BLaER1 treated with 17β-estradiol and CSF1 and Interleukin-3, amounts not matched to agents 10 nM and 100 nM (cell line): Measurements from ENCODE around the gene DYNC1LI1.

Source experiments
- H3K27ac ChIP-seq, 11 experiments: shearing (Covaris generic); formaldehyde crosslinking; 2 replicates each; pipeline ENCODE4 v1.8.1; 2022
- H3K27me3 ChIP-seq, 11 experiments: shearing (Covaris generic); formaldehyde crosslinking; 2 replicates each; pipeline ENCODE4 v1.8.1; 2022
- H3K36me3 ChIP-seq, 11 experiments: shearing (Covaris generic); formaldehyde crosslinking; 2 replicates each; pipeline ENCODE4 v1.8.1; 2022
- H3K4me1 ChIP-seq, 10 experiments: shearing (Covaris generic); formaldehyde crosslinking; 2 replicates each; pipeline ENCODE4 v1.8.1; 2022
- H3K4me2 ChIP-seq, 11 experiments: shearing (Covaris generic); formaldehyde crosslinking; 2 replicates each; pipeline ENCODE4 v1.8.1; 2022
- H3K4me3 ChIP-seq, 10 experiments: shearing (Covaris generic); formaldehyde crosslinking; 2 replicates each; pipeline ENCODE4 v1.8.1; 2022
- H3K9ac ChIP-seq, 11 experiments: shearing (Covaris generic); formaldehyde crosslinking; 2 replicates each; pipeline ENCODE4 v1.8.1; 2022
- H3K9me3 ChIP-seq, 11 experiments: shearing (Covaris generic); formaldehyde crosslinking; replicated peaks in 1 of 11; 2 replicates each; pipeline ENCODE4 v1.8.1; 2022
- H4K20me1 ChIP-seq, 11 experiments: shearing (Covaris generic); formaldehyde crosslinking; 2 replicates each; pipeline ENCODE4 v1.8.1; 2022
- Cebpa-rat ChIP-seq, 11 experiments: shearing (Covaris generic); IDR thresholded peaks; 2 replicates each; pipeline ENCODE4 v1.8.1; 2022

DYNC1LI1 gene

GRCh38 chr3:32487781-32488473 is 82.7 kb downstream of the DYNC1LI1 start:
- Histone ChIP-seq H3K27ac (no peak overlapping the region), H3K9ac (no peak overlapping the region), H3K36me3 (peaks cover 62 to 91% (median 77%) of the 10 kb centered on the region in 11 experiments), H3K4me2 (no peak overlapping the region), H3K4me3 (no peak overlapping the region), H3K27me3 (no peaks in the 10 kb centered on the region), H3K4me1 (peaks cover 0 to 49% (median 9%) of the 10 kb centered on the region in 10 experiments; a peak in 15 of 20 replicates), H3K9me3 (peaks cover 0 to 3% (median 0%) of the 10 kb centered on the region in 11 experiments; a peak in 1 of 22 replicates), H4K20me1 (peaks cover 15 to 32% (median 21%) of the 10 kb centered on the region in 11 experiments; a peak in 20 of 22 replicates)
- no peak for TF ChIP-seq Cebpa-rat (IDR thresholded peaks at IDR 0.05)

- H3K27me3 ChIP-seq: no peaks in the 10 kb centered on the region
- H3K4me3 ChIP-seq: no peak overlapping the region; a peak in 1 of 20 replicates
- peak overlapping the region in 7 of 11 experiments; percentile 24 to 79 (median 57); a peak in 10 of 22 replicates for H3K27ac ChIP-seq
- peaks cover 0 to 10% (median 0%) of the 10 kb centered on the region in 11 experiments; a peak in 7 of 22 replicates for H4K20me1 ChIP-seq
- peaks cover 0 to 56% (median 9%) of the 10 kb centered on the region in 10 experiments; a peak in 15 of 20 replicates for H3K4me1 ChIP-seq
- H3K9me3 ChIP-seq: peaks cover 0 to 3% (median 0%) of the 10 kb centered on the region in 11 experiments; a peak in 1 of 22 replicates
- peaks cover 75 to 94% (median 82%) of the 10 kb centered on the region in 11 experiments for H3K36me3 ChIP-seq
- peak overlapping the region in 10 of 11 experiments; percentile 3 to 84 (median 48); a peak in 13 of 22 replicates for H3K4me2 ChIP-seq
- H3K9ac ChIP-seq: peak overlapping the region in 2 of 11 experiments; percentile 50 to 52; a peak in 2 of 22 replicates
- no peak for TF ChIP-seq Cebpa-rat (IDR thresholded peaks at IDR 0.05)
Observed at GRCh38 chr3:32484436-32484835, 86.2 kb downstream of the DYNC1LI1 start.

- Histone ChIP-seq H3K27ac (peak overlapping the region in 4 of 11 experiments; percentile 23 to 79 (median 53); a peak in 5 of 22 replicates), H3K4me3 (no peak overlapping the region), H3K36me3 (peaks cover 80 to 94% (median 83%) of the 10 kb centered on the region in 11 experiments), H3K4me2 (peak overlapping the region in 3 of 11 experiments; percentile 10 to 80 (median 41); a peak in 5 of 22 replicates), H3K4me1 (peaks cover 0 to 62% (median 9%) of the 10 kb centered on the region in 10 experiments; a peak in 15 of 20 replicates), H3K9me3 (peaks cover 0 to 3% (median 0%) of the 10 kb centered on the region in 11 experiments; a peak in 1 of 22 replicates), H4K20me1 (peaks cover 0 to 10% (median 0%) of the 10 kb centered on the region in 11 experiments; a peak in 5 of 22 replicates), H3K27me3 (no peaks in the 10 kb centered on the region), H3K9ac (no peak overlapping the region)
- no peak for TF ChIP-seq Cebpa-rat (IDR thresholded peaks at IDR 0.05)
Observed at GRCh38 chr3:32483772-32484171, 86.9 kb downstream of the DYNC1LI1 start.

GRCh38 chr3:32482693-32483092 is 88.0 kb downstream of the DYNC1LI1 start:
- no peaks in the 10 kb centered on the region for H3K27me3 ChIP-seq
- no peak overlapping the region for H3K4me3 ChIP-seq
- H3K9ac ChIP-seq: no peak overlapping the region
- H4K20me1 ChIP-seq: peaks cover 0 to 10% (median 0%) of the 10 kb centered on the region in 11 experiments; a peak in 4 of 22 replicates
- H3K9me3 ChIP-seq: peaks cover 0 to 3% (median 0%) of the 10 kb centered on the region in 11 experiments; a peak in 3 of 22 replicates
- TF ChIP-seq Cebpa-rat (IDR thresholded peaks at IDR 0.05): no peak
- H3K36me3 ChIP-seq: peaks cover 75 to 94% (median 82%) of the 10 kb centered on the region in 11 experiments
- H3K27ac ChIP-seq: no peak overlapping the region
- H3K4me2 ChIP-seq: no peak overlapping the region
- H3K4me1 ChIP-seq: peaks cover 0 to 73% (median 9%) of the 10 kb centered on the region in 10 experiments; a peak in 15 of 20 replicates

GRCh38 chr3:32481791-32482631 is 88.6 kb downstream of the DYNC1LI1 start:
- Histone ChIP-seq H3K9me3 (peaks cover 0 to 3% (median 0%) of the 10 kb centered on the region in 11 experiments; a peak in 4 of 22 replicates), H3K9ac (no peak overlapping the region), H3K4me1 (peaks cover 0 to 80% (median 9%) of the 10 kb centered on the region in 10 experiments; a peak in 15 of 20 replicates), H3K27ac (no peak overlapping the region), H3K27me3 (no peaks in the 10 kb centered on the region), H3K36me3 (peaks cover 69 to 94% (median 79%) of the 10 kb centered on the region in 11 experiments), H3K4me3 (no peak overlapping the region), H4K20me1 (peaks cover 0 to 10% (median 0%) of the 10 kb centered on the region in 11 experiments; a peak in 3 of 22 replicates), H3K4me2 (no peak overlapping the region)
- no peak for TF ChIP-seq Cebpa-rat (IDR thresholded peaks at IDR 0.05)

GRCh38 chr3:32480604-32481003 is 90.1 kb downstream of the DYNC1LI1 start:
- no peak overlapping the region for H3K9ac ChIP-seq
- H3K4me3 ChIP-seq: no peak overlapping the region
- no peaks in the 10 kb centered on the region; a peak in 3 of 22 replicates for H3K9me3 ChIP-seq
- H3K4me2 ChIP-seq: 0 out of 22 replicates have a peak overlapping the region, but pooled peaks of 2 of the 11 experiments have one; percentile 15 to 21
- no peak for TF ChIP-seq Cebpa-rat (IDR thresholded peaks at IDR 0.05)
- peaks cover 0 to 10% (median 0%) of the 10 kb centered on the region in 11 experiments; a peak in 3 of 22 replicates for H4K20me1 ChIP-seq
- no peaks in the 10 kb centered on the region for H3K27me3 ChIP-seq
- no peak overlapping the region for H3K27ac ChIP-seq
- H3K4me1 ChIP-seq: peaks cover 0 to 83% (median 9%) of the 10 kb centered on the region in 10 experiments; a peak in 15 of 20 replicates
- peaks cover 55 to 94% (median 78%) of the 10 kb centered on the region in 11 experiments for H3K36me3 ChIP-seq
